Upper lobe of left lung (tissue), 6 donors: ENCODE results near the gene UBALD1. TPM values are rescaled to one million over a fixed set of nuclear protein-coding genes. Genes with fewer than 3 reads are reported as not detected.

Experiments used
- ATAC-seq, 2 donors: fragments of 200-7000 bp; cut with Tn5 transposase; one replicate each; pipeline ENCODE4 v1.9.1; 2022; ENCODE audit warnings: mild to moderate bottlenecking in 2 of 2, moderate library complexity in 2 of 2; ENCODE audit not compliant: low FRiP score in 2 of 2
- DNase-seq, 2 donors: peaks; one replicate each; pipeline ENCODE4 v3.0.0-alpha.2; 2019 to 2020
- H3K27ac ChIP-seq, 4 donors: fragments of 200-600 bp; sonication (generic); one replicate each; pipeline ENCODE4 v1.5.1; 2016 to 2019
- H3K27me3 ChIP-seq, 4 donors: fragments of 200-600 bp; sonication (generic); one replicate each; pipeline ENCODE4 v1.5.1; 2017 to 2019
- H3K36me3 ChIP-seq, 4 donors: fragments of 200-600 bp; sonication (generic); one replicate each; pipeline ENCODE4 v1.5.1; 2016 to 2019
- H3K4me1 ChIP-seq, 4 donors: fragments of 200-600 bp; sonication (generic); one replicate each; pipeline ENCODE4 v1.5.1; 2018 to 2019
- H3K4me3 ChIP-seq, 4 donors: fragments of 200-600 bp; sonication (generic); one replicate each; pipeline ENCODE4 v1.5.1; 2017 to 2019; ENCODE audit warnings: mild to moderate bottlenecking in 2 of 4, moderate library complexity in 1 of 4
- H3K9me3 ChIP-seq, 4 donors: fragments of 200-600 bp; sonication (generic); one replicate each; pipeline ENCODE4 v1.5.1; 2018 to 2019
- EP300 ChIP-seq, 4 donors: sonication (generic); formaldehyde crosslinking; IDR thresholded peaks; one replicate each; pipeline ENCODE4 v1.5.1; 2017; ENCODE audit warnings: antibody characterized with exemption in 4 of 4, control low read depth in 2 of 4
- POLR2A ChIP-seq, 4 donors: fragments of 450-650 bp; IDR thresholded peaks; one replicate each; pipeline ENCODE4 v1.5.1; 2016 to 2017; ENCODE audit warnings: antibody characterized with exemption in 4 of 4, mild to moderate bottlenecking in 2 of 4
- POLR2AphosphoS5 ChIP-seq, 2 donors: sonication (generic); formaldehyde crosslinking; IDR thresholded peaks; one replicate each; pipeline ENCODE4 v1.5.1; 2017; ENCODE audit warnings: antibody characterized with exemption in 2 of 2
- WGBS, 2 donors: methylation state at CpG; one replicate each; pipeline ENCODE4 v1.1.5; 2017 to 2018; 5-methylcytosine and 5-hydroxymethylcytosine counted together
- total RNA-seq, 6 donors: library from RNA; depleted of rRNA in 4 of 6; stranded (reverse); fragments of >200 nt in 4 of 6; gene quantifications; one replicate each; pipeline versions ENCODE4 v1.1.0 to v1.2.1, GENCODE V29; 2016 to 2021
- TF ChIP-seq, protein P1 (sequence below), 6 experiments: fragments of 450-650 bp in 4 of 6; fragments of 200-600 bp in 2 of 6; sonication (generic) in 2 of 6; IDR thresholded peaks; one replicate each; pipeline ENCODE4 v1.5.1; 2016 to 2019; ENCODE audit warnings: antibody characterized with exemption in 6 of 6
- donor health status: DM: no; HTN: no; CAD: no; lungs with moderate emphysema.
- donor health status: DM: no; HTN: yes; CAD: no; lungs with severe emphysema.

Gene UBALD1
- total RNA-seq, 6 donors from 2014 or later = 14.9 to 43.9 (median 25.8) TPM

GRCh38 chr16:4597174-4597573 lies 17.5 kb downstream of the UBALD1 start:
- WGBS, 2 donors = 34 to 56% methylated on average over 3 to 8 of the region's 9 CpGs
- DNase-seq (peak; percentile 35 to 55), ATAC-seq (peak in 1 of 2 donors; percentile 40)
- peaks cover 0 to 10% (median 8%) of the 10 kb centered on the region in 4 donors for H3K4me1 ChIP-seq
- no peaks in the 10 kb centered on the region for H3K27me3 ChIP-seq
- H3K27ac ChIP-seq = no peak overlapping the region
- no peaks in the 10 kb centered on the region for H3K9me3 ChIP-seq
- H3K36me3 ChIP-seq = no peaks in the 10 kb centered on the region
- no peak overlapping the region for H3K4me3 ChIP-seq
- TF ChIP-seq POLR2AphosphoS5 (IDR thresholded peaks at IDR 0.05) (no peak), POLR2A (IDR thresholded peaks at IDR 0.05) (no peak), EP300 (IDR thresholded peaks at IDR 0.05) (no peak)
- TF ChIP-seq, protein P1, sequence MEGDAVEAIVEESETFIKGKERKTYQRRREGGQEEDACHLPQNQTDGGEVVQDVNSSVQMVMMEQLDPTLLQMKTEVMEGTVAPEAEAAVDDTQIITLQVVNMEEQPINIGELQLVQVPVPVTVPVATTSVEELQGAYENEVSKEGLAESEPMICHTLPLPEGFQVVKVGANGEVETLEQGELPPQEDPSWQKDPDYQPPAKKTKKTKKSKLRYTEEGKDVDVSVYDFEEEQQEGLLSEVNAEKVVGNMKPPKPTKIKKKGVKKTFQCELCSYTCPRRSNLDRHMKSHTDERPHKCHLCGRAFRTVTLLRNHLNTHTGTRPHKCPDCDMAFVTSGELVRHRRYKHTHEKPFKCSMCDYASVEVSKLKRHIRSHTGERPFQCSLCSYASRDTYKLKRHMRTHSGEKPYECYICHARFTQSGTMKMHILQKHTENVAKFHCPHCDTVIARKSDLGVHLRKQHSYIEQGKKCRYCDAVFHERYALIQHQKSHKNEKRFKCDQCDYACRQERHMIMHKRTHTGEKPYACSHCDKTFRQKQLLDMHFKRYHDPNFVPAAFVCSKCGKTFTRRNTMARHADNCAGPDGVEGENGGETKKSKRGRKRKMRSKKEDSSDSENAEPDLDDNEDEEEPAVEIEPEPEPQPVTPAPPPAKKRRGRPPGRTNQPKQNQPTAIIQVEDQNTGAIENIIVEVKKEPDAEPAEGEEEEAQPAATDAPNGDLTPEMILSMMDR (IDR thresholded peaks at IDR 0.05) = no peak

GRCh38 chr16:4594433-4595410 lies 20.0 kb downstream of the UBALD1 start:
- TF ChIP-seq, protein P1 (IDR thresholded peaks at IDR 0.05) = no peak
- no peak for TF ChIP-seq EP300 (IDR thresholded peaks at IDR 0.05)
- DNase-seq = peak in 1 of 2 donors; percentile 62
- no peak overlapping the region for H3K4me3 ChIP-seq
- H3K27ac ChIP-seq = no peak overlapping the region
- no peaks in the 10 kb centered on the region for H3K36me3 ChIP-seq
- WGBS, 2 donors = 91 to 92% methylated on average over 17 to 29 of the region's 38 CpGs
- no peak for ATAC-seq
- H3K9me3 ChIP-seq = no peaks in the 10 kb centered on the region
- no peaks in the 10 kb centered on the region for H3K27me3 ChIP-seq
- no peaks in the 10 kb centered on the region for H3K4me1 ChIP-seq

DNA sequence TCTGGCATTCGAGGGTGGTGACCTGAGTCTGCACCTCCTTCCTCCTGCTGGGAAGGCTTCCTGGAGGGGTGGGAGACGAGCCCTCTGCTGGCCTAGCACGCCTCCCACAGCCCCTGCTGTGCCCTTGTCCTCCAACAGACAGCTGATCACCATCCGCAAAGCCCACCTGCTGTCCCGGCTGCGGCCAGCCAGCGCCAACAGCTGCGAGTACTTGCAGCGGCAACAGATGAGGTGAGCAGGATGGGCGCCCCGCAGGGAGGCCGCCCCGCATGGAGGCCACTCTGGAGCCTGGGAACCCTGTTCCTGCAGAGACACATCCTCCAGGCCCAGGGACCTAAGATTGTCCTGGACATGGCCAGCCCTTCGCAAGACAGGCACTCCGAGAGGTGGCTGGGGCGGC lies 21.6 kb downstream of the UBALD1 start:
- ATAC-seq (no peak), DNase-seq (peak in 1 of 2 donors; percentile 82)
- 65 to 79% methylated on average over 4 to 16 of the region's 16 CpGs for WGBS, 2 donors
- no peaks in the 10 kb centered on the region for H3K36me3 ChIP-seq
- no peak overlapping the region for H3K27ac ChIP-seq
- H3K4me3 ChIP-seq = no peak overlapping the region
- TF ChIP-seq EP300 (IDR thresholded peaks at IDR 0.05) (no peak), POLR2AphosphoS5 (IDR thresholded peaks at IDR 0.05) (no peak), POLR2A (IDR thresholded peaks at IDR 0.05) (no peak)
- TF ChIP-seq, protein P1 (IDR thresholded peaks at IDR 0.05) = no peak
- no peaks in the 10 kb centered on the region for H3K27me3 ChIP-seq
- H3K4me1 ChIP-seq = no peaks in the 10 kb centered on the region
- H3K9me3 ChIP-seq = peaks cover 0 to 3% (median 2%) of the 10 kb centered on the region in 4 donors

- H3K4me1 ChIP-seq = no peaks in the 10 kb centered on the region
- WGBS, 2 donors = 83 to 89% methylated on average over 8 to 17 of the region's 17 CpGs
- peak in 1 of 2 donors; percentile 10 for ATAC-seq
Observed at GRCh38 chr16:4591706-4592470, 22.8 kb downstream of the UBALD1 start.

More at GRCh38 chr16:4591706-4592470, 22.8 kb downstream of the UBALD1 start:
- Histone ChIP-seq H3K27ac (no peak overlapping the region), H3K4me3 (no peak overlapping the region), H3K36me3 (no peaks in the 10 kb centered on the region), H3K27me3 (no peaks in the 10 kb centered on the region), H3K9me3 (peaks cover 0 to 5% (median 2%) of the 10 kb centered on the region in 4 donors)
- DNase-seq = peak in 1 of 2 donors; percentile 74
- TF ChIP-seq POLR2AphosphoS5 (IDR thresholded peaks at IDR 0.05) (no peak), POLR2A (IDR thresholded peaks at IDR 0.05) (no peak), EP300 (IDR thresholded peaks at IDR 0.05) (no peak)
- TF ChIP-seq, protein P1 (IDR thresholded peaks at IDR 0.05) = no peak
